CD4-positive, CD25-positive, alpha-beta regulatory T cell (primary cell): Measurements from ENCODE around the gene EIF4E. TPM values are rescaled to one million over a fixed set of nuclear protein-coding genes. Genes with fewer than 3 reads are reported as not detected.
A peak's percentile ranks its signal among the peaks of the same experiment; 100 is the strongest.
"Not testable (repeated sequence)": the region's sequence is repeated elsewhere in the genome, so short reads cannot be mapped to it uniquely, and the experiment has no call there.

Experiments
- ATAC-seq, 2 donors: fragments of 150-1000 bp; cut with Tn5 transposase; one replicate each; pipeline ENCODE4 v1.10.0; 2021; ENCODE audit warnings: low read depth in 2 of 2, moderate number of reproducible peaks in 2 of 2, moderate library complexity in 1 of 2
- DNase-seq, 3 donors: peaks; one replicate each; pipeline versions ENCODE4 v3.0.0 to v3.0.0-alpha.2; 2012 to 2022; ENCODE audit warnings: mixed read lengths in 1 of 3
- H3K27ac ChIP-seq: one replicate; pipeline ENCODE4 v1.7.0; 2013; ENCODE audit warnings: mild to moderate bottlenecking, low read length; ENCODE audit not compliant: insufficient read depth, poor library complexity, severe bottlenecking
- H3K27me3 ChIP-seq: one replicate; pipeline ENCODE4 v1.7.0; 2013; ENCODE audit warnings: low read length; ENCODE audit not compliant: control insufficient read depth, insufficient read depth
- H3K36me3 ChIP-seq: one replicate; pipeline ENCODE4 v1.7.0; 2013; ENCODE audit warnings: mild to moderate bottlenecking, low read length, moderate library complexity; ENCODE audit not compliant: control insufficient read depth, insufficient read depth
- H3K4me1 ChIP-seq: 2 replicates; pipeline ENCODE4 v1.7.0; 2013; ENCODE audit warnings: mild to moderate bottlenecking, low read length; ENCODE audit not compliant: insufficient read depth, control insufficient read depth, poor library complexity, severe bottlenecking
- H3K4me3 ChIP-seq: one replicate; pipeline ENCODE4 v1.7.0; 2013; ENCODE audit warnings: low read depth, mild to moderate bottlenecking, low read length, moderate library complexity
- H3K9me3 ChIP-seq, 2 experiments: 1 replicate in 1 of 2; 2 replicates in 1 of 2; pipeline ENCODE4 v1.7.0; 2013; ENCODE audit warnings: low read length in 2 of 2, mild to moderate bottlenecking in 1 of 2, moderate library complexity in 1 of 2; ENCODE audit not compliant: control insufficient read depth in 2 of 2
- H3K27ac Mint-ChIP-seq, 3 donors: one replicate each; pipeline ENCODE4 v1.8.0; 2020 to 2022; ENCODE audit warnings: mild to moderate bottlenecking in 3 of 3, mixed read lengths in 3 of 3, moderate library complexity in 2 of 3
- H3K27me3 Mint-ChIP-seq: one replicate; pipeline ENCODE4 v1.8.0; 2022; ENCODE audit warnings: mild to moderate bottlenecking, mixed read lengths
- H3K36me3 Mint-ChIP-seq: one replicate; pipeline ENCODE4 v1.8.0; 2020; ENCODE audit warnings: mixed read lengths
- H3K4me1 Mint-ChIP-seq, 4 donors: one replicate each; pipeline ENCODE4 v1.8.0; 2020 to 2022; ENCODE audit warnings: mixed read lengths in 4 of 4, mild to moderate bottlenecking in 1 of 4
- H3K4me3 Mint-ChIP-seq, 4 donors: one replicate each; pipeline ENCODE4 v1.8.0; 2020 to 2022; ENCODE audit warnings: mild to moderate bottlenecking in 4 of 4, mixed read lengths in 4 of 4, moderate library complexity in 3 of 4
- H3K9me3 Mint-ChIP-seq, 7 donors: one replicate each; pipeline ENCODE4 v1.8.0; 2020 to 2022; ENCODE audit warnings: mixed read lengths in 7 of 7, mild to moderate bottlenecking in 3 of 7, moderate library complexity in 2 of 7
- polyA plus RNA-seq, 4 donors: library from polyadenylated mRNA; unstranded; fragments of 300-500 nt; fragmentation: Illumina TruSeq; gene quantifications; one replicate each; pipeline ENCODE4 v1.2.3, GENCODE V29; 2021
- total RNA-seq: library from RNA; stranded (reverse); gene quantifications from one replicate; pipeline ENCODE4 v1.2.3, GENCODE V29; 2022

Gene EIF4E
- total and polyA plus RNA-seq, 5 donors from 2014 or later: 52.0 to 86.1 (median 72.8) TPM

DNA sequence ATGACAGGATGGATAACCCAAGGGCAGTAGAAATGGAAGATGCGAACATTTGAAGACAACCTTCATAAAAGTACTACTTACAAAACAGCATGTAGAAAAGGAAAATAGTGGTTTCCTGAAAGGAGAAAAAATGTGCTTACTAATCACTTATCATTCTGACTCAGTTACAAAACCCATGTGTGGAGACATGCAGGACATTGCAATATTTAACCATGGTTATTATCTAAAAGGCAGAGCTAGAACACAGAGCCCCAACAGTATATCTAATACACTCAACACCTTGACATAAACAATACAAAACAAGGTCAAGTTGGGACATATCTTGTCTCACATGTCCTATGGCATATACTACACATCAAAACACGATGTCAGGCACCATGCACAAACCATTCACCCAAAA, 55.9 kb downstream of the EIF4E start:
- Mint-ChIP-seq H3K4me3 (no peak overlapping the region), H3K36me3 (peaks cover 6% of the 10 kb centered on the region), H3K9me3 (peaks cover 0 to 5% (median 0%) of the 10 kb centered on the region in 7 donors), H3K27me3 (no peaks in the 10 kb centered on the region), H3K27ac (peak overlapping the region in 1 of 3 donors; percentile 82), H3K4me1 (peaks cover 0 to 10% (median 8%) of the 10 kb centered on the region in 4 donors)
- Histone ChIP-seq H3K4me1 (no peaks in the 10 kb centered on the region), H3K27ac (no peak overlapping the region), H3K9me3 (no peaks in the 10 kb centered on the region), H3K4me3 (no peak overlapping the region), H3K36me3 (no peaks in the 10 kb centered on the region), H3K27me3 (no peaks in the 10 kb centered on the region)
- DNase-seq (no peak), ATAC-seq (no peak)

DNA sequence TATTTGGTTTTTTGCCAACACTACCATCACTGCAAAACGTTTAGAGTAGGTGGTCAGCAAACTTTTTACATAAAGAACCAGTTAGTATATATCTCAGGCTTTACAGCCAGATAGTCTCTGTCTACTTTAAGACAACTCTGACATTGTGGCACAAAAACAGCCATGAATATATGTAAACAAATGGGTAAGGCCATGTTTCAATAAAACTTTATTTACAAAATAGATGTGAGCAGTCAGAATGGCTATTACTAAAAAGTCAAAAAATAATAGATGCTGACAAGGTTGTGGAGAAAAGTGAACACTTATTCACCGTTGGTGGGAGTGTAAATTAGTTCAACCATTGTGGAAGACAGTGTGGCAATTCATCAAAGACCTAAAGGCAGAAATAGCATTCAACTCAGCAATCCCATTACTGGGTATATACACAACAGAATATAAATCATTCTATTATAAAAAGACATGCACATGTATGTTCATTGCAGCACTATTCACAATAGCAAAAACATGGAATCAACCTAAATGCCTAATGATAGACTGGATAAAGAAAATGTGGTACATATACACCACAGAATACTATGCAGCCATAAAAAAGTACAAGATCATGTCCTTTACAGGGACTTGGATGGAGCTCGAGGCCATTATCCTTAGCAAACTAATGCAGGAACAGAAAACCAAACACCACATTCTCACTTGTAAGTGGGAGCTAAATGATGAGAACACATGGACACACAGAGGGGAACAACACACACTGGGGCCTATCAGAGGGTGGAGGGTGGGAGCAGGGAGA, 56.6 kb downstream of the EIF4E start:
- H3K4me3 Mint-ChIP-seq, H3K27ac Mint-ChIP-seq, ATAC-seq: not testable (repeated sequence)

GRCh38 chr4:98867648-98868047, 61.3 kb downstream of the EIF4E start:
- no peak overlapping the region for H3K27ac Mint-ChIP-seq
- H3K9me3 Mint-ChIP-seq: peaks cover 0 to 3% (median 0%) of the 10 kb centered on the region in 7 donors
- DNase-seq (no peak), ATAC-seq (no peak)
- H3K4me1 Mint-ChIP-seq: peaks cover 0 to 9% (median 3%) of the 10 kb centered on the region in 4 donors
- Histone ChIP-seq H3K9me3 (no peaks in the 10 kb centered on the region), H3K36me3 (no peaks in the 10 kb centered on the region), H3K27me3 (no peaks in the 10 kb centered on the region), H3K27ac (no peak overlapping the region), H3K4me1 (no peaks in the 10 kb centered on the region), H3K4me3 (no peak overlapping the region)
- no peak overlapping the region for H3K4me3 Mint-ChIP-seq
- H3K27me3 Mint-ChIP-seq: no peaks in the 10 kb centered on the region
- H3K36me3 Mint-ChIP-seq: no peaks in the 10 kb centered on the region

More for the DNA sequence above, 56.6 kb downstream of the EIF4E start:
- H3K27me3 Mint-ChIP-seq, H3K4me1 ChIP-seq, H3K4me1 Mint-ChIP-seq, H3K9me3 Mint-ChIP-seq, DNase-seq, H3K9me3 ChIP-seq, H3K36me3 Mint-ChIP-seq, H3K27me3 ChIP-seq, H3K27ac ChIP-seq, H3K36me3 ChIP-seq, H3K4me3 ChIP-seq: not testable (repeated sequence)

DNA sequence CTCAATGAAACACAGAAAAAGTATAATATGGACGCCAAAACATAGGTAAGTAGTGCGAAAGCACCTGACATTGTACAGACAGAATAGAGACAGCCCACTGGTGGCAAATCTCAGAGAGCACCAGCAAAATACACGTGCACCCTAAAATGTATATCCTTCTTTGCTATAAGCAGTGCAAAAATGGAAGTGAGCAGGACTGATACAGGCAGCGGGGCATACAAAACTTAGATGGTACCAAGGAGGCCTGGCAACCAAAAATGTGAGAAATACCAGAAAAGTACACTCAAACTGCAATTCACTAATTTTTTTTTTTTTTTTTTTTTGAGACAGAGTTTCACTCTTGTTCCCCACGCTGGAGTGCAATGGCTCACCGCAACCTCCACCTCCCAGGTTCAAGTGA, 63.9 kb downstream of the EIF4E start:
- no peaks in the 10 kb centered on the region for H3K36me3 Mint-ChIP-seq
- DNase-seq: no peak
- Histone ChIP-seq H3K36me3 (no peaks in the 10 kb centered on the region), H3K4me1 (no peaks in the 10 kb centered on the region), H3K9me3 (no peaks in the 10 kb centered on the region), H3K4me3 (no peak overlapping the region), H3K27me3 (no peaks in the 10 kb centered on the region), H3K27ac (no peak overlapping the region)
- H3K4me3 Mint-ChIP-seq: no peak overlapping the region
- no peaks in the 10 kb centered on the region for H3K9me3 Mint-ChIP-seq
- ATAC-seq: no peak
- H3K27me3 Mint-ChIP-seq: no peaks in the 10 kb centered on the region
- H3K4me1 Mint-ChIP-seq: peaks cover 0 to 7% (median 1%) of the 10 kb centered on the region in 4 donors
- H3K27ac Mint-ChIP-seq: peak overlapping the region in 1 of 3 donors; percentile 14

DNA sequence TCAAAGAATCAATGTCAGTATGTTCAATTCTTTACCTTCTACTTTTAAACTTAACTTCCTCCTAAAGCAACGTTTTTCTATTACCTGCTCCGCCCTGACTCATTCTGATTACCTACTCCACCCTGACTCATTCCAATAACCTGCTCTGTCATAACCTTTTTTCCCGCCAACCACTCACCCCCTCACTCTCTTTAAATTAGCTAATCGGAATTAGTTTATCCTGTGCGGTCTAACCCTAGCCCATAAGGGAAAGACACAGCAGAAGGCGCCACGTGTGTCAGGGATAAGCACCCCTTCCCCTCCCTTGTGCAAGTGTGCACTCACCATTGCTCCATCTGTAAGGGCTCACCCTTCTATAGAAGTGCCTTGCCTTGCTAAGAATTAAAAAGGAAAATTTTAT, 64.4 kb downstream of the EIF4E start:
- DNase-seq (peak in 1 of 3 donors; percentile 25), ATAC-seq (no peak)
- H3K9me3 Mint-ChIP-seq: no peaks in the 10 kb centered on the region
- Histone ChIP-seq H3K9me3 (no peaks in the 10 kb centered on the region), H3K36me3 (no peaks in the 10 kb centered on the region), H3K27ac (no peak overlapping the region), H3K4me3 (no peak overlapping the region), H3K27me3 (no peaks in the 10 kb centered on the region), H3K4me1 (no peaks in the 10 kb centered on the region)
- no peaks in the 10 kb centered on the region for H3K27me3 Mint-ChIP-seq
- no peaks in the 10 kb centered on the region for H3K36me3 Mint-ChIP-seq
- H3K27ac Mint-ChIP-seq: peak overlapping the region in 1 of 3 donors; percentile 14
- no peak overlapping the region for H3K4me3 Mint-ChIP-seq
- peaks cover 0 to 7% (median 1%) of the 10 kb centered on the region in 4 donors for H3K4me1 Mint-ChIP-seq

DNA sequence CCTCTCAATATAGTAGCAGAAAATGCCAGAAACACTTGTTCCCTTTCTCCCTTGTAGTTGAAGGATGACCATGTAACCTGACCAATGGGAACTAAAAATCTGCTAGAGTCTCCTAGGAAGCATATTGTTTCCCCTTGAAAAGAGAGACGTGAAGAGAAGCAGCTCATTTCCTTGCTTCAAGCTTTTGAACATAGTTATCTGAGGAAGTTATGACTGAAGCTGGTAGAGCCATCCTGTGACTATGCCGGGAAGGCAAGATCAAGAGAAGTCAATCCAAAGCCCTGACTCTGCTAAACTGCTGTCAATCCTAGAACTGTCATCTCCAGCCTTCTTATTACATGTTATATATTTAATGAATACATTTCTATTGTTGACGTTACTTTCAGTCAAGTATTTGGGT, 66.6 kb downstream of the EIF4E start:
- no peak overlapping the region for H3K27ac Mint-ChIP-seq
- Histone ChIP-seq H3K4me1 (no peaks in the 10 kb centered on the region), H3K9me3 (no peaks in the 10 kb centered on the region), H3K27me3 (no peaks in the 10 kb centered on the region), H3K36me3 (no peaks in the 10 kb centered on the region), H3K27ac (no peak overlapping the region), H3K4me3 (no peak overlapping the region)
- ATAC-seq: no peak
- H3K36me3 Mint-ChIP-seq: no peaks in the 10 kb centered on the region
- H3K9me3 Mint-ChIP-seq: no peaks in the 10 kb centered on the region
- H3K4me3 Mint-ChIP-seq: no peak overlapping the region
- no peak for DNase-seq
- no peaks in the 10 kb centered on the region for H3K27me3 Mint-ChIP-seq
- H3K4me1 Mint-ChIP-seq: peaks cover 0 to 7% (median 1%) of the 10 kb centered on the region in 4 donors

DNA sequence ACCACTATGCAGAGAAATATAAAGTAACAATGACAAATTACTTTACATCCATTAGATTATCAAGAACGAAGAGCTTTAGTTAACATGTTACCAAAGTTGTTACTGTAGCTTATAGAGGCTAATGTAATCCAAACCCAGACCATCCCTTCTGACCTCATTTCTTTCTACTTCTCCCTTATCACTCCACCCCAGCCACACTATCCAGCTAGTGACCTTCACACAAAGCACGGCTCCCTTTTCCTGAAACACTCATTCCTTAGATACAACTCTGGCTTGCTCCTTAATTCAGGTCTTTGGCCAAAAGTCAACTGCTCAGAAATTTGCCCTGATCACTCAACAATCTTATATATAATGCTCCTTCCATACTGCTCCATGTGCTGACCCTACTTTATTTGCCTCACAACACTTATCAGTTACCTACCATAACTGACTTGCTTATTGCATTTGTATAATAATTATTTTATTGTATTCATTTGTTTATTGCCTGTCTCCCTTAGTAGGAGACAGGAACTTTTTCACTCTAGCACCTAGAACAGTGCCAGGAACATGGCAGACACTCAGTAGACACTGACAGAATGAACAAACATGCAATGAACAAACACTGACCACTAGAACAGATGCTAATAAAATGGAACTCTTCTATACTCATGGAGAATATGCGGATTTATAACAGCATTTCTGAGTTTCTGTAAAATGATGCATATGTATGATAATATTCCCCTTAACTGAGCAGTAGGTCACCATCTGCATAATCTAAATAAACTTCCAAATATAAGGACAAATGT, 67.6 kb downstream of the EIF4E start:
- Histone ChIP-seq H3K4me3 (no peak overlapping the region), H3K27ac (no peak overlapping the region), H3K9me3 (no peaks in the 10 kb centered on the region), H3K27me3 (no peaks in the 10 kb centered on the region), H3K36me3 (no peaks in the 10 kb centered on the region), H3K4me1 (no peaks in the 10 kb centered on the region)
- no peaks in the 10 kb centered on the region for H3K9me3 Mint-ChIP-seq
- no peaks in the 10 kb centered on the region for H3K36me3 Mint-ChIP-seq
- DNase-seq (no peak), ATAC-seq (no peak)
- peaks cover 0 to 7% (median 1%) of the 10 kb centered on the region in 4 donors for H3K4me1 Mint-ChIP-seq
- H3K27me3 Mint-ChIP-seq: no peaks in the 10 kb centered on the region
- no peak overlapping the region for H3K4me3 Mint-ChIP-seq
- no peak overlapping the region for H3K27ac Mint-ChIP-seq
